Stomach (tissue), 9 donors: ENCODE data around the gene CYP3A7. TPM values are rescaled to one million over a fixed set of nuclear protein-coding genes. Genes with fewer than 3 reads are reported as not detected.
"Not testable (repeated sequence)": the region's sequence is repeated elsewhere in the genome, so short reads cannot be mapped to it uniquely, and the experiment has no call there.

Source experiments
- DNase-seq, 2 donors: peaks; one replicate each; pipeline versions ENCODE4 v3.0.0 to v3.0.0-alpha.2; 2013 to 2019
- H3K27ac ChIP-seq, 5 donors: fragments of 200-600 bp in 4 of 5; sonication (generic) in 4 of 5; one replicate each; pipeline ENCODE4 v1.5.1; 2013 to 2019; ENCODE audit warnings: mild to moderate bottlenecking in 1 of 5, moderate library complexity in 1 of 5
- H3K27me3 ChIP-seq, 3 donors: fragments of 200-600 bp; sonication (generic); one replicate each; pipeline ENCODE4 v1.5.1; 2017 to 2019; ENCODE audit warnings: mixed run types in 1 of 3
- H3K36me3 ChIP-seq, 4 donors: fragments of 200-600 bp; sonication (generic); 1 replicate in 3 of 4; 2 replicates in 1 of 4; pipeline ENCODE4 v1.5.1; 2016 to 2019
- H3K4me1 ChIP-seq, 4 donors: fragments of 200-600 bp; sonication (generic); one replicate each; pipeline ENCODE4 v1.5.1; 2016 to 2019
- H3K4me3 ChIP-seq, 4 donors: fragments of 200-600 bp; sonication (generic) in 3 of 4; one replicate each; pipeline ENCODE4 v1.5.1; 2016 to 2019; ENCODE audit warnings: mild to moderate bottlenecking in 1 of 4
- H3K9me3 ChIP-seq, 4 donors: fragments of 200-600 bp; sonication (generic); one replicate each; pipeline ENCODE4 v1.5.1; 2016 to 2019
- CTCF ChIP-seq, 7 experiments: fragments of 450-650 bp in 4 of 7; fragments of 200-600 bp in 3 of 7; sonication (generic) in 3 of 7; IDR thresholded peaks; one replicate each; pipeline ENCODE4 v1.5.1; 2016 to 2019; ENCODE audit warnings: antibody characterized with exemption in 7 of 7, control low read depth in 2 of 7, mild to moderate bottlenecking in 1 of 7
- EP300 ChIP-seq: sonication (generic); formaldehyde crosslinking; IDR thresholded peaks from one replicate; pipeline ENCODE4 v1.6.1; 2017; ENCODE audit warnings: antibody characterized with exemption
- POLR2A ChIP-seq, 4 donors: fragments of 450-650 bp; IDR thresholded peaks; one replicate each; pipeline ENCODE4 v1.6.1; 2016; ENCODE audit warnings: antibody characterized with exemption in 4 of 4, control low read depth in 2 of 4, mild to moderate bottlenecking in 1 of 4, moderate library complexity in 1 of 4
- POLR2AphosphoS5 ChIP-seq, 3 donors: sonication (generic); formaldehyde crosslinking; IDR thresholded peaks; one replicate each; pipeline ENCODE4 v1.6.1; 2016; ENCODE audit warnings: antibody characterized with exemption in 3 of 3
- WGBS, 5 donors: extraction: QIAGEN DNeasy Blood & Tissue Kit in 3 of 5; methylation state at CpG; one replicate each; pipeline versions ENCODE4 v1.1.5 to v1.1.7; 2013 to 2018; 5-methylcytosine and 5-hydroxymethylcytosine counted together
- intact Hi-C: fragments of 100-400 bp; cut with DNase I; formaldehyde crosslinking; loops from one replicate; pipeline ENCODE4 v1.15.1; 2023; ENCODE audit warnings: low total_unique reads
- polyA plus RNA-seq, 3 donors: library from polyadenylated mRNA; stranded (reverse); fragments of 200-250 nt; gene quantifications; one replicate each; pipeline ENCODE4 v1.2.3, GENCODE V29; 2013
- total RNA-seq, 5 donors: library from RNA; depleted of rRNA; stranded (reverse); fragments of >200 nt; gene quantifications; one replicate each; pipeline versions ENCODE4 v1.1.0 to v1.2.3, GENCODE V29; 2014 to 2016
- donor health status: healthy with polysubstance abuse.
- donor health status: Bipolar disorder and iron deficiency.
- donor health status: healthy.

Gene CYP3A7
- total and polyA plus RNA-seq, 8 donors: not detected

- Histone ChIP-seq H3K36me3 (peaks cover 0 to 50% (median 4%) of the 10 kb centered on the region in 4 donors), H3K9me3 (peaks cover 0 to 20% (median 0%) of the 10 kb centered on the region in 4 donors), H3K27ac (no peak overlapping the region), H3K4me1 (peaks cover 0 to 5% (median 0%) of the 10 kb centered on the region in 4 donors), H3K4me3 (no peak overlapping the region), H3K27me3 (no peaks in the 10 kb centered on the region)
- no peak for DNase-seq
- no peak for TF ChIP-seq EP300
- TF ChIP-seq POLR2AphosphoS5 (IDR thresholded peaks at IDR 0.05): no peak
- no peak for TF ChIP-seq CTCF (IDR thresholded peaks at IDR 0.05)
- no peak for TF ChIP-seq POLR2A (IDR thresholded peaks at IDR 0.05)
- WGBS, 5 donors: 93 to 99% (median 95%) methylated on average over 2 of the region's 2 CpGs
- intact Hi-C loops: no loop called here
These were observed 25.7 kb downstream of the CYP3A7 start for GRCh38 chr7:99709260-99709659.

- DNase-seq: no peak
These were observed 27.9 kb downstream of the CYP3A7 start for GRCh38 chr7:99707096-99707495.

GRCh38 chr7:99699946-99700345, 35.0 kb downstream of the CYP3A7 start:
- no peak overlapping the region for H3K4me3 ChIP-seq
- intact Hi-C loops: no loop called here
- WGBS, 5 donors: 40 to 45% (median 42%) methylated on average over 5 of the region's 5 CpGs
- H3K4me1 ChIP-seq: peaks cover 0 to 8% (median 0%) of the 10 kb centered on the region in 4 donors
- no peak for TF ChIP-seq CTCF (IDR thresholded peaks at IDR 0.05)
- TF ChIP-seq POLR2A (IDR thresholded peaks at IDR 0.05): no peak
- no peak for TF ChIP-seq POLR2AphosphoS5 (IDR thresholded peaks at IDR 0.05)
- TF ChIP-seq EP300: no peak
- no peaks in the 10 kb centered on the region for H3K36me3 ChIP-seq
- H3K9me3 ChIP-seq: peaks cover 0 to 6% (median 0%) of the 10 kb centered on the region in 4 donors
- no peaks in the 10 kb centered on the region for H3K27me3 ChIP-seq
- peak overlapping the region in 3 of 5 donors; percentile 8 to 71 (median 55) for H3K27ac ChIP-seq
- DNase-seq: peak in 1 of 2 donors; percentile 21

More at GRCh38 chr7:99707096-99707495, 27.9 kb downstream of the CYP3A7 start:
- 37 to 81% (median 59%) methylated on average over 1 of the region's 1 CpG for WGBS, 5 donors
- TF ChIP-seq EP300 (no peak), CTCF (IDR thresholded peaks at IDR 0.05) (no peak), POLR2AphosphoS5 (IDR thresholded peaks at IDR 0.05) (no peak), POLR2A (IDR thresholded peaks at IDR 0.05) (no peak)
- intact Hi-C loops: no loop called here
- Histone ChIP-seq H3K36me3 (peaks cover 0 to 37% (median 4%) of the 10 kb centered on the region in 4 donors), H3K4me1 (no peaks in the 10 kb centered on the region), H3K9me3 (peaks cover 0 to 25% (median 0%) of the 10 kb centered on the region in 4 donors), H3K27ac (no peak overlapping the region), H3K4me3 (no peak overlapping the region), H3K27me3 (no peaks in the 10 kb centered on the region)

- H3K27me3 ChIP-seq, H3K4me1 ChIP-seq, intact Hi-C loops, H3K9me3 ChIP-seq, H3K4me3 ChIP-seq, H3K36me3 ChIP-seq: not testable (repeated sequence)
- 23 to 31% (median 27%) methylated on average over 6 of the region's 6 CpGs for WGBS, 5 donors
- H3K27ac ChIP-seq: peak overlapping the region in 4 of 5 donors; percentile 8 to 71 (median 65)
- peak in 1 of 2 donors; percentile 70 for DNase-seq
These were observed 35.9 kb downstream of the CYP3A7 start for GRCh38 chr7:99698867-99699730.

- DNase-seq: no peak
- TF ChIP-seq EP300 (no peak), CTCF (IDR thresholded peaks at IDR 0.05) (no peak), POLR2AphosphoS5 (IDR thresholded peaks at IDR 0.05) (no peak), POLR2A (IDR thresholded peaks at IDR 0.05) (no peak)
These were observed 40.1 kb downstream of the CYP3A7 start for GRCh38 chr7:99694912-99695304.

More at GRCh38 chr7:99694912-99695304, 40.1 kb downstream of the CYP3A7 start:
- intact Hi-C loops: no loop called here
- Histone ChIP-seq H3K9me3 (peaks cover 0 to 4% (median 0%) of the 10 kb centered on the region in 4 donors), H3K4me1 (peaks cover 8 to 17% (median 13%) of the 10 kb centered on the region in 4 donors), H3K27me3 (no peaks in the 10 kb centered on the region), H3K4me3 (no peak overlapping the region), H3K27ac (no peak overlapping the region), H3K36me3 (no peaks in the 10 kb centered on the region)
- 77 to 94% (median 86%) methylated on average over 1 of the region's 1 CpG for WGBS, 5 donors
